EH (cell line): ENCODE results near the gene SERPINA9.

Experiments
- DNase-seq: peaks from one replicate; pipeline ENCODE4 v3.0.0-alpha.2; 2015; ENCODE audit warnings: low read depth

The SERPINA9 gene

DNA sequence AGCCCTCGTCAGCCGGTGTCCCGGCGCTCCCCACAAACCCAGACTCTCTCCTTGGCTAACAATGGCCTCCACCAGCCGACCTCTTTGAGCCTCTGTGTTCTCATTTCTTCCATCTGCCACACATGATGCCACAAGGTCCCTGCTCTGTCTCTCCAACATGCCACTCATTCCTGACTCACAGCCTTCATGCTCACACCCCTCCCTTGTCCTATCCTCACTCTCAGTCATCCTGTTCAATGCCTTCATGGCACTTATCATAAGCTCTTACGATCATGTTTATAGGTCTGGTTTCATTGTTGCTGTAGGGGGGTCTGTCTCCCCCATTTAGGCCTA is 13.8 kb downstream of the SERPINA9 start:
- DNase-seq: no peak

DNA sequence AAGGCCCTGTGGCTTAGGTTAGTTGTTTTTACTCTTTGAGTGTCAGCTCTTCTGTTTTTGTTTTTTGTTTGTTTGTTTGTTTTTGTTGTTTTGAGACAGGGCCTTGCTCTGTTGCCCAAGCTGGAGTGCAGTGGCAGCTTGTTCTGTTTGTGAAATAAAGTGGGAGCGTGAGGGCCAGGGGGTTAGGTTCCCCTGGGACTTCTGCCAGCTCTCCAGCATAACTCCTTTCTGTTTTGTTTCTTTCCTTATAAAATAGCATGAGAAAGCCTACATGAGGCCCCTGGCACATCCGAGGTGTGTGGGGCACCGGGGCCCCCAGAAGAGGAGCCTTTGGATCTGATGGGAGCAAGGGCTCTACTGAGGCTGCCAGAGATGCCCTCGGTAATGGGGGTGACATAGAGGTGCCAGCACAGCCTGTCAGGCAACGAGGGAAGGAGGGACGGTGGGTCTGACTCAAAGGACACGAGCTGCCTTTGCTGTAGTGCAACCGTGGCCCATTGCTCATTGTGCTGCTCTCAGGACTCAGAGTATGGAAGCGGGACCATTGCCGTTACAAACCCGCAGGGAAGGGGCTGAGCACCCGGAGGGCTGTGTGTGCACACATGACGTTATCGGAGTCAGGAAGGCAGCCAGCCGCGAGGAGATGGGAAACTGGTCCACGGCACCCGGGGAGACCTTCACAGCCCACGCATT is 14.3 kb downstream of the SERPINA9 start:
- DNase-seq: no peak

- DNase-seq: no peak
Measured at GRCh38 chr14:94460631-94461416, 15.2 kb downstream of the SERPINA9 start.

DNA sequence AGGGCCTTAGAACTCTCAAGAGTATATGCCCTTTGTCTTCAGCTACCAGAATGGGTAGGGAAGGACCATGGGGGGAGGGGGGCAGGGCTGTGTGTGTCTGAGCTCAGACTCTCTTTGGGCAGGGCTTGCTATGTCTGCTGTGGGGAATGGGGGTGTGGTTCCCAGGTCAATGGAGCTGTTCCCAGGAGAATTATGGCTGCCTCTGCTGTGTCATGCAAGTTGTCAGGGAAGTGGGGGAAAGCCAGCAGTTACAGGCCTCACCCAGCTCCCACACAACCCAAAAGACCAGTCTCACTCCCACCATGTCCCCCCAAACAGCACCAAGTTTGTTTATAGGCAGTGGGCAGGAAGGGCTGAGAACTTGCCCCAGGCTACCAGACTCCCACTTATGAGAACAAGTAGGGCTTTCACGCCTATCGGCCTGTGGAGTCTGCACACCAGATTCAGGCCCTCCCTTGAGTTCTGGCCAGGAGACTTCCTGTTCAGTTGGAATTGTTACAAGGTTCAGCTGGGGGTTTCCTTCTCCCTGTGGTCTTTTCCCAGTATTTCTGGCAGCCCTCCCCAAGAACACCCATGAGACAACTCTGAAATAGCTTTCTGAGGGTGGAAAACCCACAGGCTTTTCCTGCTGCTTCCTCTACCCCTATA is 17.3 kb downstream of the SERPINA9 start:
- DNase-seq: peak; percentile 39

- no peak for DNase-seq
Measured at GRCh38 chr14:94458096-94458495, 17.9 kb downstream of the SERPINA9 start.

GRCh38 chr14:94455928-94456327 is 20.1 kb downstream of the SERPINA9 start:
- DNase-seq: no peak

DNA sequence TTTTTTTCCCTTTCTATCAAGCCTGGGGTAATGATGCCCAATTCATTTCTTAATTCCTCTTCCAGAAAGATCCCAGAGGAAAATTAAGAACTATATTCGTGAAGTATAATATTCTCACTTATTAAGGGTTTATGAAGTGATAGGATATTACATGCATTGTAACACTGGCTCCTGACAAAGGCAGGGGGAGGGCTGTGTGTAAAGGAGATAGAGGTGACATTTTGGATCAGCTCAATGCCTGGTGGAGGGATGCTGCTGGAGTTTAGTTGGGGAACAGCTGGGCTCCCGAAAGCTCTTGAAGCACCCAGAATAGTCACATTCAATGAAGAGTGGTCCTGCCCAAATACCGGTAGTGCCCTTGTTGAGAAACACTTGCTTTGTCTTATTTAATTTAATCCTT is 24.2 kb downstream of the SERPINA9 start:
- DNase-seq: no peak

DNA sequence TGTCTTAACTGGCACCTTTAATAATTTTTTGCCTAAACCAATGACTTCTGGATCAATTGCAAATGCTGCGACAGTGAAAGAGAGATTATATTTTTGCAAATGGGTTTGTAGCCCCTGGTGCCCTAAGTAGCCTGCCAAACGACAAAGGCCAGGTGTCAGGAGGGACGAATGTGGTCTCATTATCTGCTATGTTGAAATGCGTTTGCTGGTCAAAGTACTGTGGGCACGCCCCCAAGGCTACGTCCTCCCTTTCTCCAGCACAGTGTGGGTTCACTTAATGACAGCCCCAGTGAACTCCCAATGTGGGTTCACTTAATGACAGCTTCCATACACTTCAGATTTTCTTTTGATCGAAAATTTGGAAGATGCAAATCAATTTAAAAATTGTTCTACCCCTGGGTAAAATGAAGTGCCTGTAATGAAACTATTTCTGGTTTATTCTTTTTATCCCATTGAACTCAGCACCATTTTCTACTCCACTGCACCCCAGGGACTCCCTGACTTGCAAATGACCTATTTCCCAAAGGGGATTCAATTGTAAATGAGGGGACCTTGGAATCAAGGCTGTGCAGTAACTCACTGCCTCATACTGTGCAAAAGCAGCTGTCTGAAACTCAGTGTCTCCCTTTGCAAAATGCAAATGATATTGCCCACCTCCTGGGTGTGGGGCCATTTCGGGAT is 24.8 kb downstream of the SERPINA9 start:
- DNase-seq: no peak

- DNase-seq: no peak
Measured at GRCh38 chr14:94450722-94451090, 25.3 kb downstream of the SERPINA9 start.

DNA sequence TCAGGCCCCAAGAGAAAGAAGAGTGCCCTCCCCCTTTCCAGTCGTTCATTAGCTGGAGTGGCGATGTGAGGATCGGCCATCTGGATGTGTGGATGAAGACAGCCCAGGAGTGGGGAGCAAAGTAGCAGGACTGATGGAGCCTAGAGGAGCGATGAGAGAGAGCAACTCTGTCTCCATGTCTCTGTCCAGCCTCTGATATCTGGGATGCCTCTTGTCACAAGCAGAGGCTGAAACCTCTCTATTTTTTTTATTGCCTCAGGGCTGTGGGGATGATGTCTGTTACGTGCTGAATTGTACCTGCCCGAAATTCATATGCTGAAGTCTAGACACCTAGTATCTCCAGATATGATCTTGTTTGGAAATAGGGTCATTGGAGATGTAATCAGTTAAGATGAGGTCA is 26.1 kb downstream of the SERPINA9 start:
- no peak for DNase-seq

GRCh38 chr14:94448071-94448808 is 27.8 kb downstream of the SERPINA9 start:
- no peak for DNase-seq

GRCh38 chr14:94447206-94447605 is 28.8 kb downstream of the SERPINA9 start:
- no peak for DNase-seq

DNA sequence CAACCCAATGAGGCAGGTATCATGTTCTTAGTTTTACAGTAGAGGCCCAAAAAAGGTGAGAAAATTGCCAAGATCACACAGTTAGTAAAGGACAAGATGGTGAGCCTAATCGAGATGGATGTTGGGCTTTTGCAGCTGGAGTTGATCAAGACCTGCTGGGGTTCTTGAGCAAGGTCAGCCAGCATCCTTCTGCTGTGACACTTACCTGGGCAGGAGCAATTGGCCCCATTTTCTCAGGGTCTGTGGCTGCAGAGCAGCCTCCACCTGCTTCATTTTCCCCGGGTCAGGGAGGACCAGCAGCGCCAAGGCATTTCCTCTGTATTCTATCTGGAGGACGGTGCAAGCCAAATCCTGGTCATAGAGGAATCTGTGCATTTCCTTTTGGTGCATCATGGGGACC is 29.9 kb downstream of the SERPINA9 start:
- DNase-seq: no peak

GRCh38 chr14:94445003-94445402 is 31.0 kb downstream of the SERPINA9 start:
- no peak for DNase-seq

GRCh38 chr14:94441531-94442205 is 34.3 kb downstream of the SERPINA9 start:
- DNase-seq: no peak

GRCh38 chr14:94441130-94441529 is 34.9 kb downstream of the SERPINA9 start:
- DNase-seq: no peak

- no peak for DNase-seq
Measured at GRCh38 chr14:94439453-94440057, 36.4 kb downstream of the SERPINA9 start.

- DNase-seq: no peak
Measured at GRCh38 chr14:94428610-94429009, 47.4 kb downstream of the SERPINA9 start.

DNA sequence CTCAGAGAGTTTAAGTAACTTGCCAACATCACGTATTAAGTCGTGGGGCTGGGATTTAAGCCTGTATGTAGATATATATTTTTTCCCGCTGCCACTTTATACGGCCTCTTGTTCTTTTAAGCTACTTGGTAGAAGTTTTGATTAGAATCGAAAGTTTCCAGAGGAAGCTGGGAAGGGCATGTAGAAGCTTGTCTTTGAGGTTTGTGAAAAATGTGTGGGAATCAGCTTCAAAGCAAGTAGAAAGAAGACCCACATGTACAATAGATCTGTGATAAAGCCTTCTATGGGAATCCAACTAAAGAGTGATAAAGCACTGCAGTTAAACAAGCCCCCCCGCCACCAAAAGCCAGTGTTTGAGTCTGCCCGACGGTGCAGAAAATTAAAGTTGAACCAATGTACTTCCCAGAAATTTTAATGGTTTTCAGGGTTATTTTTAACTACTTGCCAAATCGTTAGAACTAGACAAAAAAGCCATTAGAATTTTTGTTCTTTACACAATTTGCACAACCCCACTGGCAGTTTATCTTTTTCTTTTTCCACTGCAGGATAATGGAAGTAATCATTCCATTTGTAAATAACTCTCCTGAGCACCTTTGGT is 48.9 kb downstream of the SERPINA9 start:
- DNase-seq: no peak

DNA sequence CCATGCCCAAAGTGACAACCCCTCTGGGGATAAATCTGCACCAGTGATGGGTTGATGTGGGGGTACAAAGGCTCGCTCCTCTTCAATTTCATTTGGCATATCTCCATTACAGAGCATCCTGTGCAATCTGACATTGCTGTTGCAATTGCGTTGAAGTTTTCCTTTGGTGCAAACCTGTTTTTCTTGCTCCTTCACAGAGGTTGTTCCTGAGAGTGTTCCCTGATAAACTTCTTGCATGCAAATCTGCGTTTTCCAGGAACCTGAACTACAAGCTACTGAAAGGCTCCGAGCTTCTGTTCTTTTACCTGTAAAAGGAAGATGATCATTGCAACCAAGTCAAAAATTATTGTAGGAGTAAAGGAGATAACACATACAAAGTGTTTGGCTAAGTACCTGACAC is 49.5 kb downstream of the SERPINA9 start:
- DNase-seq: no peak

GRCh38 chr14:94424371-94424770 is 51.6 kb downstream of the SERPINA9 start:
- DNase-seq: no peak
